H1 (cell line): Measurements from ENCODE around the gene TNRC6A. TPM values are rescaled to one million over a fixed set of nuclear protein-coding genes. Genes with fewer than 3 reads are reported as not detected.

Source experiments
- CTCF ChIA-PET: fragments of 300-600 bp; sonication (Branson Sonifier 250); formaldehyde crosslinking; loops from one replicate; lab custom pipeline; 2021; ENCODE audit not compliant: partially characterized antibody; lab: Charles Lee
- POLR2A ChIA-PET: fragments of 300-600 bp; sonication (Branson Sonifier 250); formaldehyde crosslinking; loops from one replicate; lab custom pipeline; 2021; ENCODE audit warnings: inconsistent platforms; ENCODE audit not compliant: partially characterized antibody; lab: Charles Lee
- DNase-seq, 2 experiments: peaks; one replicate each; pipeline versions ENCODE4 v3.0.0 to v3.0.0-alpha.2; 2010 to 2022; ENCODE audit warnings: low spot score in 2 of 2, low read depth in 1 of 2, mixed read lengths in 1 of 2
- FAIRE-seq: peaks from 2 replicates; lab custom pipeline; 2011; peaks lifted over from hg19 to GRCh38; lab: Jason Lieb, UNC
- H2AFZ ChIP-seq: 2 replicates; pipeline ENCODE4 v1.8.1; 2012; ENCODE audit warnings: low read length, inconsistent platforms
- H2AK5ac ChIP-seq: 2 replicates; pipeline ENCODE4 v1.6.1; 2013; ENCODE audit warnings: low read depth, low read length
- H2BK120ac ChIP-seq: replicated peaks from 2 replicates; pipeline ENCODE3; 2013; ENCODE audit warnings: low read depth, low read length, inconsistent platforms
- H2BK12ac ChIP-seq: 2 replicates; pipeline ENCODE4 v1.6.1; 2013; ENCODE audit warnings: low read depth, low read length
- H2BK15ac ChIP-seq: 2 replicates; pipeline ENCODE4 v1.6.1; 2013; ENCODE audit warnings: low read length
- H2BK20ac ChIP-seq: 2 replicates; pipeline ENCODE4 v1.6.1; 2013; ENCODE audit warnings: low read length
- H2BK5ac ChIP-seq: 2 replicates; pipeline ENCODE4 v1.6.1; 2013; ENCODE audit warnings: low read depth, low read length
- H3K14ac ChIP-seq: 2 replicates; pipeline ENCODE4 v1.6.1; 2013; ENCODE audit warnings: inconsistent platforms; ENCODE audit not compliant: insufficient read length
- H3K18ac ChIP-seq: 2 replicates; pipeline ENCODE4 v1.6.1; 2013; ENCODE audit warnings: low read length; ENCODE audit errors: extremely low read depth
- H3K23ac ChIP-seq: 2 replicates; pipeline ENCODE4 v1.6.1; 2013; ENCODE audit warnings: inconsistent platforms; ENCODE audit not compliant: insufficient read length
- H3K23me2 ChIP-seq: 2 replicates; pipeline ENCODE4 v1.6.1; 2013; ENCODE audit warnings: low read depth, low read length
- H3K27ac ChIP-seq: 2 replicates; pipeline ENCODE4 v1.6.1; 2011; ENCODE audit warnings: low read depth, low read length, inconsistent platforms
- H3K27me3 ChIP-seq, 4 experiments: replicated peaks in 1 of 4; 1 replicate in 1 of 4; 2 replicates in 3 of 4; pipeline versions ENCODE4 v1.6.1 to v1.8.1; 2011 to 2013; ENCODE audit warnings: low read length in 3 of 4, mild to moderate bottlenecking in 3 of 4, inconsistent platforms in 2 of 4, mixed read lengths in 2 of 4, moderate library complexity in 1 of 4; ENCODE audit not compliant: control insufficient read depth in 3 of 4, insufficient read depth in 3 of 4; ENCODE audit errors: extremely low read depth in 1 of 4
- H3K36me3 ChIP-seq, 4 experiments: 2 replicates each; pipeline versions ENCODE4 v1.6.1 to v1.8.1; 2011 to 2013; ENCODE audit warnings: mild to moderate bottlenecking in 4 of 4, low read length in 3 of 4, moderate library complexity in 2 of 4, control low read depth in 1 of 4, inconsistent platforms in 1 of 4; ENCODE audit not compliant: insufficient read depth in 4 of 4, control insufficient read depth in 2 of 4
- H3K4ac ChIP-seq: replicated peaks from 2 replicates; pipeline ENCODE3; 2013; ENCODE audit warnings: low read length, low read depth, mixed read lengths, inconsistent platforms; ENCODE audit not compliant: insufficient read length
- H3K4me1 ChIP-seq, 4 experiments: replicated peaks in 1 of 4; 1 replicate in 1 of 4; 2 replicates in 3 of 4; pipeline versions ENCODE4 v1.6.1 to v1.8.1; 2011 to 2013; ENCODE audit warnings: low read length in 3 of 4, inconsistent platforms in 2 of 4, mixed read lengths in 1 of 4; ENCODE audit not compliant: insufficient read depth in 4 of 4, control insufficient read depth in 3 of 4
- H3K4me2 ChIP-seq, 2 experiments: 2 replicates each; pipeline versions ENCODE4 v1.6.1 to v1.8.1; 2011 to 2013; ENCODE audit warnings: low read depth in 2 of 2, low read length in 2 of 2, control low read depth in 1 of 2, inconsistent platforms in 1 of 2, mild to moderate bottlenecking in 1 of 2; ENCODE audit not compliant: insufficient read depth in 1 of 2
- H3K4me3 ChIP-seq, 4 experiments: fragments of 200-600, 300-600 bp in 1 of 4; sonication (generic), shearing (Covaris generic), sonication (Bioruptor Twin) in 1 of 4; 2 replicates each; pipeline versions ENCODE4 v1.5.1 to v1.8.1; 2011 to 2016; ENCODE audit warnings: low read length in 4 of 4, low read depth in 3 of 4, control low read depth in 2 of 4, inconsistent platforms in 2 of 4, mild to moderate bottlenecking in 2 of 4, mixed read lengths in 1 of 4, moderate library complexity in 1 of 4; ENCODE audit not compliant: insufficient read depth in 2 of 4; ENCODE audit errors: extremely low read depth in 1 of 4
- H3K56ac ChIP-seq: replicated peaks from 2 replicates; pipeline ENCODE3; 2013; ENCODE audit warnings: low read depth, mild to moderate bottlenecking, mixed read lengths, low read length, inconsistent platforms; ENCODE audit not compliant: insufficient read length
- H3K79me1 ChIP-seq: 2 replicates; pipeline ENCODE4 v1.6.1; 2013; ENCODE audit warnings: low read depth, low read length, control low read depth
- H3K79me2 ChIP-seq, 2 experiments: 2 replicates each; pipeline versions ENCODE4 v1.6.1 to v1.8.1; 2012 to 2013; ENCODE audit warnings: low read length in 2 of 2, mild to moderate bottlenecking in 2 of 2, inconsistent platforms in 1 of 2; ENCODE audit not compliant: insufficient read depth in 2 of 2, control insufficient read depth in 1 of 2
- H3K9ac ChIP-seq, 4 experiments: replicated peaks in 1 of 4; 1 replicate in 1 of 4; 2 replicates in 3 of 4; pipeline versions ENCODE4 v1.6.1 to v1.8.1; 2011 to 2013; ENCODE audit warnings: low read depth in 3 of 4, low read length in 3 of 4, control low read depth in 2 of 4, mild to moderate bottlenecking in 2 of 4, moderate library complexity in 2 of 4, inconsistent platforms in 1 of 4; ENCODE audit errors: extremely low read depth in 1 of 4
- H3K9me3 ChIP-seq, 2 experiments: 2 replicates each; pipeline versions ENCODE4 v1.6.1 to v1.8.1; 2012 to 2013; ENCODE audit warnings: mild to moderate bottlenecking in 2 of 2, moderate library complexity in 2 of 2, control low read depth in 1 of 2, inconsistent platforms in 1 of 2, low read depth in 1 of 2, low read length in 1 of 2, mixed read lengths in 1 of 2; ENCODE audit not compliant: insufficient read depth in 2 of 2
- H4K20me1 ChIP-seq, 2 experiments: replicated peaks in 1 of 2; 2 replicates each; pipeline versions ENCODE3 to v1.8.1; 2011 to 2013; ENCODE audit warnings: inconsistent platforms in 2 of 2, low read length in 2 of 2, mild to moderate bottlenecking in 1 of 2; ENCODE audit not compliant: insufficient read depth in 2 of 2, control insufficient read depth in 1 of 2
- H4K5ac ChIP-seq: 2 replicates; pipeline ENCODE4 v1.6.1; 2013; ENCODE audit warnings: low read length, low read depth, mixed read lengths, inconsistent platforms; ENCODE audit not compliant: insufficient read length
- H4K8ac ChIP-seq: 2 replicates; pipeline ENCODE4 v1.8.0; 2013; ENCODE audit warnings: mild to moderate bottlenecking, moderate library complexity, low read length, inconsistent platforms; ENCODE audit not compliant: insufficient read depth; ENCODE audit errors: extremely low read depth
- H4K91ac ChIP-seq: replicated peaks from 2 replicates; pipeline ENCODE3; 2013; ENCODE audit warnings: low read length, mixed read lengths, inconsistent platforms; ENCODE audit not compliant: insufficient read length
- CTBP2 ChIP-seq: IDR thresholded peaks from 2 replicates; pipeline ENCODE4 v1.7.0; 2011; ENCODE audit warnings: borderline replicate concordance, mild to moderate bottlenecking, moderate library complexity, mixed read lengths, low read length; ENCODE audit not compliant: insufficient read depth, insufficient read length
- GABPA ChIP-seq: IDR thresholded peaks from 2 replicates; pipeline ENCODE4 v1.6.1; 2011; ENCODE audit warnings: mild to moderate bottlenecking, low read length, moderate library complexity, borderline replicate concordance; ENCODE audit not compliant: insufficient read depth
- HDAC2 ChIP-seq, 2 experiments: fragments of 300-600 bp in 1 of 2; sonication (generic) in 1 of 2; IDR thresholded peaks; 2 replicates each; pipeline ENCODE4 v1.6.1; 2011 to 2012; ENCODE audit warnings: low read depth in 2 of 2, low read length in 2 of 2, mild to moderate bottlenecking in 2 of 2, moderate library complexity in 2 of 2, borderline replicate concordance in 1 of 2, inconsistent platforms in 1 of 2
- JUN ChIP-seq: IDR thresholded peaks from 2 replicates; pipeline ENCODE4 v1.6.1; 2011; ENCODE audit warnings: low read depth, mild to moderate bottlenecking, improper control_type of control experiment, low read length
- JUND ChIP-seq: IDR thresholded peaks from 2 replicates; pipeline ENCODE4 v1.6.1; 2011; ENCODE audit warnings: mild to moderate bottlenecking, improper control_type of control experiment, low read length
- KDM5A ChIP-seq: fragments of 200-600 bp; IDR thresholded peaks from 2 replicates; pipeline ENCODE4 v1.7.1; 2012; ENCODE audit warnings: mild to moderate bottlenecking, low read length, inconsistent platforms, mixed read lengths
- RBBP5 ChIP-seq: IDR thresholded peaks from 2 replicates; pipeline ENCODE4 v1.7.1; 2012; ENCODE audit warnings: low read depth, mild to moderate bottlenecking, inconsistent platforms, low read length, moderate library complexity, borderline replicate concordance
- RNF2 ChIP-seq: fragments of 200-900, 300-1000 bp; sonication (generic); IDR thresholded peaks from 2 replicates; pipeline ENCODE4 v1.7.1; 2016; ENCODE audit warnings: borderline replicate concordance, low read depth, mild to moderate bottlenecking, antibody characterized with exemption, low read length; ENCODE audit not compliant: poor library complexity, severe bottlenecking; ENCODE audit errors: missing control alignments
- TBP ChIP-seq: IDR thresholded peaks from 2 replicates; pipeline ENCODE4 v1.6.1; 2011; ENCODE audit warnings: low read depth, low read length, improper control_type of control experiment
- WGBS, 2 experiments: shearing (Covaris generic) in 1 of 2; methylation state at CpG; one replicate each; pipeline versions ENCODE4 v1.1.6 to v1.1.7; 2013 to 2015; ENCODE audit warnings: low lambda C conversion rate in 2 of 2, mixed read lengths in 2 of 2, inconsistent platforms in 1 of 2, low coverage in 1 of 2, missing lambda C conversion rate in 1 of 2; ENCODE audit not compliant: insufficient replicate concordance in 2 of 2, insufficient coverage in 1 of 2, insufficient read length in 1 of 2; ENCODE audit errors: extremely low coverage in 1 of 2, missing lambda C conversion rate in 1 of 2; 5-methylcytosine and 5-hydroxymethylcytosine counted together
- polyA plus RNA-seq, 7 experiments: library from polyadenylated mRNA; depleted of rRNA in 3 of 7; stranded (reverse) in 5 of 7; unstranded in 2 of 7; fragments of >200 nt in 5 of 7; fragments of 200-250 nt in 2 of 7; gene quantifications; 1 replicate in 5 of 7; 2 replicates in 1 of 7; 4 replicates in 1 of 7; pipeline versions ENCODE4 v1.2.1 to v1.2.3, GENCODE V29; 2011 to 2013; ENCODE audit warnings: missing spikeins in 2 of 7, mixed read lengths in 2 of 7
- total RNA-seq: library from RNA; stranded (reverse); fragmentation: NEBNext Ultra II Directional; extraction: Animal tissue kit (Norgen Biotek cat#: 25700); gene quantifications from 2 replicates; pipeline ENCODE4 v1.2.1, GENCODE V29; 2021
- TF ChIP-seq, protein P1 (sequence below): IDR thresholded peaks from 2 replicates; pipeline ENCODE4 v1.6.1; 2012; ENCODE audit warnings: inconsistent platforms
- TF ChIP-seq, protein P2 (sequence below): IDR thresholded peaks from 2 replicates; pipeline ENCODE4 v1.6.1; 2011; ENCODE audit warnings: low read length, improper control_type of control experiment

TNRC6A gene
- total and polyA plus RNA-seq, 2 of the 8 experiments (the other 6 are each of a cell fraction or from before 2014, with no cell fraction given): 67.6 to 103 TPM

DNA sequence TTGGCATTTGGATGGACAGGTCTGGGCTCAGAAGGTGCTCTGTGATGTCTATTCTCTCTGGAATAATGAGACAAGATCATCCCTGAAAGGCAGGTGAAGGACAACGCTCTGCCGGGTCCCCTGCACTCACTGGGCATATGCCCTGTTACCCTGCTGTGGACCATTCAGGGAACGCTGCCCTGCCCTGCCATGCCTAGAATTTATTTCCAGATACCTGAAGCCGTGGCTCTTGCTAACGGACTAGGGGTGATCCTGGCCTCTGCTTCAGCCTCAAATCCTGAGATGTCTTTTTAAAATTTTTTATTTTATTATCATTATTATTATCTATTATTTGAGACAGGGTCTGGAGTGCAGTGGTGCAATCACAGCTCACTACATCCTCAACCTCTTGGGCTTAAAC lies 120.2 kb downstream of the TNRC6A start:
- Histone ChIP-seq H3K79me2 (no peaks in the 10 kb centered on the region), H3K4me2 (no peak overlapping the region), H3K36me3 (no peaks in the 10 kb centered on the region), H3K56ac (no peak overlapping the region), H3K4me1 (peaks cover 0 to 3% (median 0%) of the 10 kb centered on the region in 4 experiments; a peak in 1 of 7 replicates), H2BK5ac (no peak overlapping the region), H4K8ac (no peak overlapping the region), H3K9me3 (no peaks in the 10 kb centered on the region), H4K5ac (no peak overlapping the region), H4K20me1 (no peaks in the 10 kb centered on the region), H3K14ac (no peak overlapping the region), H2BK20ac (no peak overlapping the region), H3K27ac (no peak overlapping the region), H2BK15ac (no peak overlapping the region), H2BK120ac (no peak overlapping the region), H3K27me3 (no peaks in the 10 kb centered on the region), H2AK5ac (no peak overlapping the region), H3K23ac (no peak overlapping the region), H3K4ac (no peak overlapping the region), H3K23me2 (no peaks in the 10 kb centered on the region), H3K79me1 (no peaks in the 10 kb centered on the region), H4K91ac (no peak overlapping the region), H3K4me3 (no peak overlapping the region), H3K9ac (no peak overlapping the region), H3K18ac (no peak overlapping the region), H2BK12ac (no peak overlapping the region), H2AFZ (no peak overlapping the region)
- DNase-seq (no peak), FAIRE-seq (no peak)
- CTCF ChIA-PET: interaction anchor here (0.5 to 0.8 kb wide), 2 partner anchors 27 to 57 kb away, joined by 3 to 4 read pairs; no protein-coding TSS in a partner anchor
- POLR2A ChIA-PET: interaction anchor here (0.6 to 0.8 kb wide), 2 partner anchors 31 to 115 kb away, joined by 3 to 4 read pairs; no protein-coding TSS in a partner anchor
- 92% methylated on average over 5 of the region's 5 CpGs; no CpG with 5 or more reads in 1 of the 2 experiments for WGBS, 2 experiments
- TF ChIP-seq JUN: no peak
- no peak for TF ChIP-seq TBP
- no peak for TF ChIP-seq CTBP2
- TF ChIP-seq GABPA: no peak
- no peak for TF ChIP-seq JUND
- TF ChIP-seq, protein P1, sequence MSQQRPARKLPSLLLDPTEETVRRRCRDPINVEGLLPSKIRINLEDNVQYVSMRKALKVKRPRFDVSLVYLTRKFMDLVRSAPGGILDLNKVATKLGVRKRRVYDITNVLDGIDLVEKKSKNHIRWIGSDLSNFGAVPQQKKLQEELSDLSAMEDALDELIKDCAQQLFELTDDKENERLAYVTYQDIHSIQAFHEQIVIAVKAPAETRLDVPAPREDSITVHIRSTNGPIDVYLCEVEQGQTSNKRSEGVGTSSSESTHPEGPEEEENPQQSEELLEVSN: no peak
- no peak for TF ChIP-seq HDAC2 (IDR thresholded peaks at IDR 0.05; ENCODE audit: borderline replicate concordance in 1 of 2, low read depth in 2 of 2, low read length in 2 of 2)
- no peak for TF ChIP-seq RBBP5
- no peak for TF ChIP-seq KDM5A
- no peak for TF ChIP-seq RNF2
- TF ChIP-seq, protein P2, sequence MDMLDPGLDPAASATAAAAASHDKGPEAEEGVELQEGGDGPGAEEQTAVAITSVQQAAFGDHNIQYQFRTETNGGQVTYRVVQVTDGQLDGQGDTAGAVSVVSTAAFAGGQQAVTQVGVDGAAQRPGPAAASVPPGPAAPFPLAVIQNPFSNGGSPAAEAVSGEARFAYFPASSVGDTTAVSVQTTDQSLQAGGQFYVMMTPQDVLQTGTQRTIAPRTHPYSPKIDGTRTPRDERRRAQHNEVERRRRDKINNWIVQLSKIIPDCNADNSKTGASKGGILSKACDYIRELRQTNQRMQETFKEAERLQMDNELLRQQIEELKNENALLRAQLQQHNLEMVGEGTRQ: no peak
